ENCODE measurements around the gene BPIFB1. TPM values are rescaled to one million over a fixed set of nuclear protein-coding genes. Genes with fewer than 3 reads are reported as not detected.

BPIFB1 gene
- total RNA-seq, 4 donors from 2014 or later = not detected

DNA sequence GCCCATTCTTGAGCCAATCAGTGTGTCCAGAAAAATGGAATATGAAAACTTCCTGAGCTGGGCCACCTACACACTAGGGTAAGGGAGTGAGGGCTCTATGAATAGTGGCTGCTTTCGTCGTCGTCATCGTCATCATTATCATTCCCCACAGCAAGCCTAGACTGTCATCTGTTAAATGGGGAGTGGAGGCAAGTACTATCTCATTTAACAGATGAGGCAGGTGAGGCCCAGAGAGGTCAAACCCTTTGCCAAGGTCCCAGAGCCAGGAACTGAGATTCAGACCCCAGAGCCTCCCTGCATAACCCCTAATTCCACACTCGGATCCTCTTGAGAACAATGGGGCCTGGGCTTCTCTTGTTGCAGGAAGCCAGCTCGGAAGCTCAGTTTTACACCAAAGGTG, 20.6 kb downstream of the BPIFB1 start:
- no peak for TF ChIP-seq CTCF (IDR thresholded peaks at IDR 0.05)
- no peak for DNase-seq (ENCODE audit: low spot score)
- no peak for ATAC-seq (ENCODE audit: low FRiP score)

GRCh38 chr20:33304046-33304445, 21.0 kb downstream of the BPIFB1 start:
- DNase-seq (ENCODE audit: low spot score) (no peak), ATAC-seq (ENCODE audit: low FRiP score) (no peak)
- TF ChIP-seq CTCF (IDR thresholded peaks at IDR 0.05) = no peak

DNA sequence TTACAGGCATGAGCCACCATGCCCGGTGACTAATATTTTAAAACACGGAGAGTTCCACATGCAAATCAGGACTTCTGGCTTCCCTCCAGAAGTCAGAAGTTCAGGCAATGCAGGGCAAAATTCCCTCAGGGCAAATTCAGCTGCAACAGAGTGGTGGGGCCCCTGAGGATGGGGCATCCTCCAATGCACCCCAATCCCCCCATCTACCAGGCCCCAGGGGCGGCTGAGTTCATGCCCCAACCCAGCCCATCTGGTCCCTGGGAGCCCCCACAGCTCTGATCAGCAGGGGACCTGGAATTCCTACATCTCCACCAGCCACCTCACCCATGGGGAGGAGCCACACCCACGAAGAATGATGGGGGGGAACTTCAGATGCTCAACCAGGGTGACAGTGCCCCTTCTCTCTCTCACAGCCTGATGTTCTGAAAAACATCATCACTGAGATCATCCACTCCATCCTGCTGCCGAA, 22.6 kb downstream of the BPIFB1 start:
- no peak for TF ChIP-seq CTCF (IDR thresholded peaks at IDR 0.05)
- DNase-seq (ENCODE audit: low spot score) (no peak), ATAC-seq (ENCODE audit: low FRiP score) (no peak)

GRCh38 chr20:33306228-33306627, 23.2 kb downstream of the BPIFB1 start:
- ATAC-seq (ENCODE audit: low FRiP score) = no peak
- DNase-seq (ENCODE audit: low spot score) = no peak
- TF ChIP-seq CTCF (IDR thresholded peaks at IDR 0.05) = no peak

DNA sequence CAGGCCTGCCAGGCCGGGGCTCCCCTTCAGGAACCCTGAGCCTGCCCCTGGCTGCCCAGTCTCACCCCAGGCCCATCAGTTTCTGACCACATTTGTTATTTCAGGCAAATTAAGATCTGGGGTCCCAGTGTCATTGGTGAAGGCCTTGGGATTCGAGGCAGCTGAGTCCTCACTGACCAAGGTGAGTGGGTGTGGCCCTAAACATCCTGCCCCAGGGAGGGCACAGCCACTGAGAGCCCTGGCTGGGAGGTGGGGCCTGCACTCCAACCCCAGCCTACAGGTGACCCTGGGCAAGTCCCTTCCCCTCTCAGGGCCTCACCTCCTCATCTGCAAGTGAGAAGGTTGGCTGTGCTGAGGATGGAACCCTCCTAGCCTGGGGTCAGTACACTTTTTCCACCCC, 23.8 kb downstream of the BPIFB1 start:
- ATAC-seq (ENCODE audit: low FRiP score) = no peak
- TF ChIP-seq CTCF (IDR thresholded peaks at IDR 0.05) = no peak
- DNase-seq (ENCODE audit: low spot score) = no peak

DNA sequence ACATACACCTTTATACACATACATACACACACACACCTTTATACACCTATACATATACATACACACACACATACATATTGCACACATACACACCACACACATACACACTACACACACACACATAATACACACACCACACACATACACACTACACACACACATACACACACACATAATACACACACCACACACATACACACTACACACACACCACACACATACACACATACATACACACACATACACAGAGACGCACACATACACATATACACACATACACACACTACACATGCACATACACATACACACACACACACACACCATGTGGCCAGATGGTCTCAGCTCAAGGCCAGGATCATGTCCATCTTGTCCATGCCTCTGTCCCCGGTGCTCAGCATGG, 25.7 kb downstream of the BPIFB1 start:
- no peak for DNase-seq (ENCODE audit: low spot score)
- no peak for TF ChIP-seq CTCF (IDR thresholded peaks at IDR 0.05)
- no peak for ATAC-seq (ENCODE audit: low FRiP score)

DNA sequence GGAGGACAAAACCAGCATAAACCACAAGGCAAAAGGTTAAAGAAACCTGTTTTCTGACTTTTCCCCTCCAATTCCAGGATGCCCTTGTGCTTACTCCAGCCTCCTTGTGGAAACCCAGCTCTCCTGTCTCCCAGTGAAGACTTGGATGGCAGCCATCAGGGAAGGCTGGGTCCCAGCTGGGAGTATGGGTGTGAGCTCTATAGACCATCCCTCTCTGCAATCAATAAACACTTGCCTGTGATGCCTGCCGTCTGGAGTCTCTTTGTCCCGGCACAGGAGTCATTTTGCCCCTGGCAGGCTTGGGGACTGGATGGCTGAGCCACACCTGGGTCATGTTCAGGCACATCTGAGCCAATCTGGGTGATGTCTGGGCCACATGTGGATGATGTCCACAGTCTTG, 26.6 kb downstream of the BPIFB1 start:
- no peak for DNase-seq (ENCODE audit: low spot score)
- ATAC-seq (ENCODE audit: low FRiP score) = no peak
- TF ChIP-seq CTCF (IDR thresholded peaks at IDR 0.05) = no peak
